ENCODE measurements around the gene BMP8A.

- TF ChIP-seq EZH2phosphoT487 (IDR thresholded peaks at IDR 0.05; ENCODE audit: low read length) = no peak
- no peak for TF ChIP-seq CTCF (IDR thresholded peaks at IDR 0.05; ENCODE audit: low read length)
These were observed 36.6 kb downstream of the BMP8A start for GRCh38 chr1:39528082-39528481.
